Fibroblast of lung (primary cell): Measurements from ENCODE around the gene UFL1.

Experiments used
- CTCF ChIP-seq, 2 donors: IDR thresholded peaks in 1 of 2; conservative IDR thresholded peaks in 1 of 2; 1 replicate in 1 of 2; 2 replicates in 1 of 2; pipeline ENCODE4 v1.5.1; 2011 to 2012; ENCODE audit warnings: low read length in 2 of 2, control low read depth in 1 of 2, inconsistent platforms in 1 of 2, low read depth in 1 of 2, mild to moderate bottlenecking in 1 of 2
- EZH2 ChIP-seq: IDR thresholded peaks from 2 replicates; pipeline ENCODE4 v1.5.1; 2012; ENCODE audit warnings: low read length, control low read depth, mild to moderate bottlenecking; ENCODE audit errors: missing control alignments

GRCh38 chr6:96522465-96523009 is 931 bp downstream of the UFL1 start:
- TF ChIP-seq CTCF (conservative IDR thresholded peaks at IDR 0.05 in 1 of 2, IDR thresholded peaks at IDR 0.05 in 1 of 2; ENCODE audit: low read depth in 1 of 2, low read length in 2 of 2): no peak
- TF ChIP-seq EZH2: no peak
